HepG2 (cell line): ENCODE results near the gene TCTA. TPM values are rescaled to one million over a fixed set of nuclear protein-coding genes. Genes with fewer than 3 reads are reported as not detected.

Experiments
- ATAC-seq: fragments of 200-7000 bp; cut with Tn5 transposase; 3 replicates; pipeline ENCODE4 v1.9.1; 2020; ENCODE audit warnings: mild to moderate bottlenecking, moderate library complexity
- BruUV-seq: library from RNA; stranded (reverse); fragments of 400-500 nt; replicated peaks from 2 replicates; lab custom pipeline; 2021; lab: Mats Ljungman, UMichigan
- CTCF ChIA-PET: fragments of 300-600 bp; formaldehyde crosslinking; extraction: SDS; loops from one replicate; lab custom pipeline; 2021; ENCODE audit warnings: low total read pairs, inconsistent platforms, low intra/inter-chr PET ratio; lab: Yijun Ruan, JAX
- POLR2A ChIA-PET: fragments of 350-600 bp; sonication (Branson Sonifier 250); formaldehyde crosslinking; loops from one replicate; lab custom pipeline; 2020; ENCODE audit warnings: antibody characterized with exemption, inconsistent platforms; lab: Yijun Ruan, JAX
- DNase-seq: peaks from one replicate; pipeline ENCODE4 v3.0.0-alpha.2; 2015; ENCODE audit warnings: low spot score
- FAIRE-seq: peaks from 3 replicates; lab custom pipeline; 2011; peaks lifted over from hg19 to GRCh38; lab: Jason Lieb, UNC
- H2AFZ ChIP-seq: one replicate; pipeline ENCODE4 v1.6.1; 2011; ENCODE audit warnings: low read length, inconsistent platforms
- H3K27ac ChIP-seq: fragments of 300-600 bp; 3 replicates; pipeline ENCODE4 v1.8.0; 2011; ENCODE audit warnings: mixed run types, mild to moderate bottlenecking, mixed read lengths, low read length, inconsistent platforms; ENCODE audit not compliant: insufficient read depth; ENCODE audit errors: extremely low read length
- H3K27me3 ChIP-seq, 2 experiments: fragments of 200-600 bp in 1 of 2; 2 replicates in 1 of 2; 3 replicates in 1 of 2; pipeline versions ENCODE4 v1.6.0 to v1.8.0; 2011; ENCODE audit warnings: low read length in 2 of 2, mild to moderate bottlenecking in 2 of 2, moderate library complexity in 2 of 2, inconsistent platforms in 1 of 2; ENCODE audit not compliant: insufficient read depth in 2 of 2, control insufficient read depth in 1 of 2
- H3K36me3 ChIP-seq, 2 experiments: fragments of 200-600 bp in 1 of 2; replicated peaks in 1 of 2; 2 replicates in 1 of 2; 3 replicates in 1 of 2; pipeline versions ENCODE4 v1.5.1 to v1.8.0; 2011; ENCODE audit warnings: low read length in 2 of 2, inconsistent platforms in 1 of 2; ENCODE audit not compliant: insufficient read depth in 2 of 2, control insufficient read depth in 1 of 2
- H3K4me1 ChIP-seq: 2 replicates; pipeline ENCODE4 v1.5.1; 2012; ENCODE audit warnings: low read length, inconsistent platforms; ENCODE audit not compliant: insufficient read depth
- H3K4me2 ChIP-seq: 2 replicates; pipeline ENCODE4 v1.6.0; 2011; ENCODE audit warnings: low read depth, low read length, inconsistent platforms
- H3K4me3 ChIP-seq, 3 experiments: fragments of 200-600 bp in 1 of 3; sonication (generic), shearing (Covaris generic) in 1 of 3; replicated peaks in 1 of 3; 2 replicates each; pipeline ENCODE4 v1.5.1; 2011 to 2016; ENCODE audit warnings: low read length in 3 of 3, inconsistent platforms in 2 of 3, low read depth in 2 of 3, mild to moderate bottlenecking in 2 of 3, control low read depth in 1 of 3, mixed read lengths in 1 of 3; ENCODE audit not compliant: insufficient read depth in 1 of 3
- H3K79me2 ChIP-seq: one replicate; pipeline ENCODE4 v1.6.1; 2011; ENCODE audit warnings: low read length, inconsistent platforms; ENCODE audit not compliant: insufficient read depth
- H3K9ac ChIP-seq: 2 replicates; pipeline ENCODE4 v1.6.0; 2011; ENCODE audit warnings: mild to moderate bottlenecking, low read depth, low read length, inconsistent platforms; ENCODE audit not compliant: insufficient read depth
- H3K9me3 ChIP-seq: 2 replicates; pipeline ENCODE4 v1.5.1; 2012; ENCODE audit warnings: mild to moderate bottlenecking, low read length
- H4K20me1 ChIP-seq: 2 replicates; pipeline ENCODE4 v1.6.0; 2011; ENCODE audit warnings: inconsistent platforms, mild to moderate bottlenecking, low read length, moderate library complexity; ENCODE audit not compliant: insufficient read depth
- ATRX ChIP-seq: sonication (generic); formaldehyde crosslinking; IDR thresholded peaks from 2 replicates; pipeline ENCODE4 v1.4.0; 2020; ENCODE audit warnings: missing genetic modification reagents, borderline replicate concordance
- FOXP4 ChIP-seq: sonication (generic); formaldehyde crosslinking; IDR thresholded peaks from 2 replicates; pipeline ENCODE4 v1.4.0; 2020; ENCODE audit warnings: missing genetic modification reagents
- HMGA1 ChIP-seq: sonication (generic); formaldehyde crosslinking; conservative IDR thresholded peaks from 2 replicates; pipeline ENCODE4 v1.4.0; 2020; ENCODE audit warnings: missing genetic modification reagents
- HNRNPUL1 ChIP-seq: fragments of 200-400 bp; formaldehyde crosslinking; IDR thresholded peaks from 2 replicates; pipeline ENCODE4 v1.6.1; 2017; ENCODE audit warnings: low read depth, mild to moderate bottlenecking, low read length, moderate library complexity
- NCOA2 ChIP-seq: sonication (generic); formaldehyde crosslinking; IDR thresholded peaks from 2 replicates; pipeline ENCODE4 v1.8.0; 2022; ENCODE audit warnings: inconsistent platforms
- STAT6 ChIP-seq: sonication (generic); formaldehyde crosslinking; IDR thresholded peaks from 2 replicates; pipeline ENCODE4 v1.4.0; 2020; ENCODE audit warnings: missing genetic modification reagents, mild to moderate bottlenecking, borderline replicate concordance
- TCF7L2 ChIP-seq: IDR thresholded peaks from 2 replicates; pipeline ENCODE4 v1.6.1; 2011; ENCODE audit warnings: mild to moderate bottlenecking, low read depth, low read length, moderate library complexity
- ZBTB44 ChIP-seq: sonication (generic); formaldehyde crosslinking; IDR thresholded peaks from 2 replicates; pipeline ENCODE4 v1.4.0; 2020; ENCODE audit warnings: missing genetic modification reagents
- ZHX1 ChIP-seq: sonication (generic); formaldehyde crosslinking; IDR thresholded peaks from 2 replicates; pipeline ENCODE4 v1.8.1; 2022; ENCODE audit warnings: low read depth, mild to moderate bottlenecking, missing genetic modification reagents
- ZNF207 ChIP-seq: fragments of 450-650 bp; IDR thresholded peaks from 2 replicates; pipeline ENCODE4 v1.6.1; 2016; ENCODE audit warnings: antibody characterized with exemption, borderline replicate concordance
- ZNF232 ChIP-seq: sonication (generic); formaldehyde crosslinking; IDR thresholded peaks from 2 replicates; pipeline ENCODE4 v1.4.0; 2020; ENCODE audit warnings: missing genetic modification reagents, borderline replicate concordance
- ZNF746 ChIP-seq: sonication (generic); formaldehyde crosslinking; IDR thresholded peaks from 2 replicates; pipeline ENCODE4 v1.8.0; 2022; ENCODE audit warnings: mild to moderate bottlenecking, missing genetic modification reagents
- WGBS: methylation state at CpG from one replicate; pipeline ENCODE4 v1.1.6; 2017; ENCODE audit warnings: low lambda C conversion rate; 5-methylcytosine and 5-hydroxymethylcytosine counted together
- in situ Hi-C: cut with HindIII; loops from 2 replicates; pipeline ENCODE4 v1.10.0; 2017; ENCODE audit warnings: low pct_unique_long_range_greater_than_20kb; ENCODE audit not compliant: extremely low pct_ligation_motif_present
- intact Hi-C: fragments of 100-400 bp; cut with micrococcal nuclease; formaldehyde crosslinking; loops from one replicate; pipeline ENCODE4 v1.10.0; 2022; ENCODE audit not compliant: unreplicated experiment
- polyA plus RNA-seq, 8 experiments: library from polyadenylated mRNA; depleted of rRNA in 3 of 8; stranded (reverse) in 7 of 8; unstranded in 1 of 8; fragments of >200 nt; fragmentation: Illumina TruSeq in 4 of 8; extraction: Trizol in 4 of 8; gene quantifications; 2 replicates each; pipeline versions ENCODE4 v1.2.1 to v1.2.3, GENCODE V29; 2011 to 2016; ENCODE audit warnings: low read depth in 4 of 8, missing spikeins in 1 of 8, mixed read lengths in 1 of 8; ENCODE audit not compliant: insufficient read depth in 1 of 8
- total RNA-seq, 5 experiments: library from RNA; depleted of rRNA; stranded (reverse); fragments of >200 nt; fragmentation: Illumina TruSeq; extraction: Trizol; gene quantifications; 2 replicates each; pipeline ENCODE4 v1.2.3, GENCODE V29; 2016; ENCODE audit warnings: low read depth in 1 of 5

TCTA gene
- total and polyA plus RNA-seq, 2 of the 13 experiments (the other 11 are each of a cell fraction or from before 2014, with no cell fraction given) = 8.3 to 13.2 TPM

GRCh38 chr3:49411968-49412631, at the start of gene TCTA, which contains the start of gene RHOA (continued):
- TF ChIP-seq TCF7L2 = no peak

- Histone ChIP-seq H3K27ac (no peak overlapping the region), H3K9me3 (no peaks in the 10 kb centered on the region), H3K4me3 (no peak overlapping the region), H3K36me3 (peaks cover 19 to 55% of the 10 kb centered on the region in 2 experiments), H3K4me1 (peaks cover 22% of the 10 kb centered on the region), H2AFZ (no peak overlapping the region), H3K9ac (no peak overlapping the region), H3K79me2 (peaks cover 2% of the 10 kb centered on the region), H4K20me1 (no peaks in the 10 kb centered on the region), H3K27me3 (no peaks in the 10 kb centered on the region), H3K4me2 (no peak overlapping the region)
- ChIA-PET CTCF (no interaction called here), POLR2A (interaction anchor here (1.0 kb wide), 1 partner anchor 23 kb away, joined by 4 read pairs; the partner anchor contains the start of gene USP4)
- no peak for DNase-seq
- ATAC-seq = no peak
- WGBS = 94% methylated on average over 3 of the region's 3 CpGs
- in situ Hi-C loops = no loop called here
- FAIRE-seq = no peak
- no TSS peak for BruUV-seq
- intact Hi-C loops = no loop called here
- TF ChIP-seq ZNF746 (CRISPR knock-in tag) = no peak
- TF ChIP-seq HMGA1 (CRISPR knock-in tag) = no peak
- no peak for TF ChIP-seq ZBTB44 (CRISPR knock-in tag)
- TF ChIP-seq FOXP4 (CRISPR knock-in tag) = no peak
- TF ChIP-seq ZNF207 = no peak
- TF ChIP-seq ZHX1 (CRISPR knock-in tag) = no peak
- no peak for TF ChIP-seq ZNF232 (CRISPR knock-in tag)
- TF ChIP-seq STAT6 (CRISPR knock-in tag) = no peak
- no peak for TF ChIP-seq NCOA2 (CRISPR knock-in tag)
- no peak for TF ChIP-seq ATRX (CRISPR knock-in tag)
- no peak for TF ChIP-seq HNRNPUL1
Observed at GRCh38 chr3:49362561-49362960, 49.7 kb upstream of the TCTA start.
